ENCODE results near the gene FAM193A. TPM values are rescaled to one million over a fixed set of nuclear protein-coding genes. Genes with fewer than 3 reads are reported as not detected.

The FAM193A gene
- polyA plus RNA-seq, 1 donor (not counting 4 experiments of a cell fraction or from before 2014, with no cell fraction given) = 3.6 TPM

GRCh38 chr4:2660596-2661211 is 124.3 kb downstream of the FAM193A start:
- no peaks in the 10 kb centered on the region for H3K9me3 ChIP-seq (ENCODE audit: control insufficient read depth, low read depth, low read length)
- TF ChIP-seq EZH2 (IDR thresholded peaks at IDR 0.05; ENCODE audit: low read length) (no peak), CTCF (optimal IDR thresholded peaks at IDR 0.05 in 1 of 3, IDR thresholded peaks at IDR 0.05 in 1 of 3, conservative IDR thresholded peaks at IDR 0.05 in 1 of 3; ENCODE audit: extremely low read depth in 1 of 3, insufficient read depth in 2 of 3, low read length in 3 of 3) (no peak)
- peaks cover 16 to 21% of the 10 kb centered on the region in 2 experiments for H3K36me3 ChIP-seq (ENCODE audit: control insufficient read depth in 2 of 2, extremely low read depth in 1 of 2, insufficient read depth in 2 of 2, low read length in 2 of 2)
- no peaks in the 10 kb centered on the region for H3K9me1 ChIP-seq (ENCODE audit: control insufficient read depth, extremely low read depth, insufficient read depth, low read length)
- H3K79me2 ChIP-seq (ENCODE audit: control insufficient read depth, insufficient read depth, low read length) = no peaks in the 10 kb centered on the region
- no peak for DNase-seq (ENCODE audit: low read depth, low spot score)
- no peak overlapping the region for H3K27ac ChIP-seq (ENCODE audit: control insufficient read depth, insufficient read depth, low read length)
- H3K9ac ChIP-seq (ENCODE audit: control insufficient read depth, extremely low read depth, insufficient read depth, low read length) = no peak overlapping the region
- no peak overlapping the region for H3K4me3 ChIP-seq (ENCODE audit: control insufficient read depth in 2 of 3, extremely low read depth in 1 of 3, insufficient read depth in 2 of 3, low read depth in 1 of 3, low read length in 3 of 3)
- H4K20me1 ChIP-seq (ENCODE audit: control insufficient read depth, extremely low read depth, insufficient read depth, low read length) = peaks cover 2% of the 10 kb centered on the region
- no peaks in the 10 kb centered on the region for H3K27me3 ChIP-seq (ENCODE audit: control insufficient read depth, extremely low read depth, insufficient read depth, low read length)
- dilution Hi-C loops (cut with MboI; ENCODE audit: extremely low pct_ligation_motif_present, low sequenced_read_pairs) = no loop called here
- no peak overlapping the region for H2AFZ ChIP-seq (ENCODE audit: control insufficient read depth, low read length)
- H3K4me1 ChIP-seq (ENCODE audit: control insufficient read depth, extremely low read depth, insufficient read depth, low read length) = peaks cover 4% of the 10 kb centered on the region
- no peak for FAIRE-seq
- H3K4me2 ChIP-seq (ENCODE audit: control insufficient read depth, extremely low read depth, insufficient read depth, low read depth, low read length) = no peak overlapping the region

- Histone ChIP-seq H3K9me3 (ENCODE audit: control insufficient read depth, low read depth, low read length) (no peaks in the 10 kb centered on the region), H3K9ac (ENCODE audit: control insufficient read depth, extremely low read depth, insufficient read depth, low read length) (no peak overlapping the region), H3K27ac (ENCODE audit: control insufficient read depth, insufficient read depth, low read length) (no peak overlapping the region), H2AFZ (ENCODE audit: control insufficient read depth, low read length) (no peak overlapping the region), H3K4me2 (ENCODE audit: control insufficient read depth, extremely low read depth, insufficient read depth, low read depth, low read length) (no peak overlapping the region), H3K27me3 (ENCODE audit: control insufficient read depth, extremely low read depth, insufficient read depth, low read length) (no peaks in the 10 kb centered on the region), H3K4me1 (ENCODE audit: control insufficient read depth, extremely low read depth, insufficient read depth, low read length) (peaks cover 7% of the 10 kb centered on the region), H4K20me1 (ENCODE audit: control insufficient read depth, extremely low read depth, insufficient read depth, low read length) (peaks cover 2% of the 10 kb centered on the region), H3K36me3 (ENCODE audit: control insufficient read depth in 2 of 2, extremely low read depth in 1 of 2, insufficient read depth in 2 of 2, low read length in 2 of 2) (peaks cover 14 to 19% of the 10 kb centered on the region in 2 experiments), H3K79me2 (ENCODE audit: control insufficient read depth, insufficient read depth, low read length) (peaks cover 5% of the 10 kb centered on the region), H3K9me1 (ENCODE audit: control insufficient read depth, extremely low read depth, insufficient read depth, low read length) (no peaks in the 10 kb centered on the region), H3K4me3 (ENCODE audit: control insufficient read depth in 2 of 3, extremely low read depth in 1 of 3, insufficient read depth in 2 of 3, low read depth in 1 of 3, low read length in 3 of 3) (no peak overlapping the region)
- FAIRE-seq (no peak), DNase-seq (ENCODE audit: low read depth, low spot score) (no peak)
- TF ChIP-seq EZH2 (IDR thresholded peaks at IDR 0.05; ENCODE audit: low read length) (no peak), CTCF (optimal IDR thresholded peaks at IDR 0.05 in 1 of 3, IDR thresholded peaks at IDR 0.05 in 1 of 3, conservative IDR thresholded peaks at IDR 0.05 in 1 of 3; ENCODE audit: extremely low read depth in 1 of 3, insufficient read depth in 2 of 3, low read length in 3 of 3) (no peak)
- dilution Hi-C loops (cut with MboI; ENCODE audit: extremely low pct_ligation_motif_present, low sequenced_read_pairs) = no loop called here
Observed at GRCh38 chr4:2662598-2662997, 126.2 kb downstream of the FAM193A start.
